PC-3 (cell line): ENCODE results near the gene CCDC187.

Source experiments
- CTCF ChIP-seq: fragments of 300-600 bp; sonication (generic); conservative IDR thresholded peaks from 2 replicates; pipeline ENCODE4 v1.5.1; 2017; ENCODE audit warnings: antibody characterized with exemption, low read depth, mild to moderate bottlenecking, low read length
- EZH2phosphoT487 ChIP-seq: fragments of 300-600 bp; sonication (generic); IDR thresholded peaks from 2 replicates; pipeline ENCODE4 v1.6.1; 2018; ENCODE audit warnings: mild to moderate bottlenecking, antibody characterized with exemption, low read length, borderline replicate concordance

GRCh38 chr9:136270173-136270705 is 33.7 kb downstream of the CCDC187 start:
- TF ChIP-seq CTCF = no peak
- TF ChIP-seq EZH2phosphoT487 = no peak
